T1000 (cell line): ENCODE measurements around the gene FMN2.
A peak's percentile ranks its signal among the peaks of the same experiment; 100 is the strongest.

ENCODE experiments used
- DNase-seq: peaks from one replicate; lab custom pipeline; 2025; ENCODE audit warnings: mixed read lengths; lab: John Stamatoyannopoulos, UW

FMN2 gene

GRCh38 chr1:240424740-240425464 is 333.2 kb downstream of the FMN2 start:
- DNase-seq: no peak

GRCh38 chr1:240426051-240426450 is 334.4 kb downstream of the FMN2 start:
- no peak for DNase-seq

- no peak for DNase-seq
Measured at GRCh38 chr1:240435996-240436566, 344.4 kb downstream of the FMN2 start.

GRCh38 chr1:240441669-240442068 is 350.0 kb downstream of the FMN2 start:
- no peak for DNase-seq

GRCh38 chr1:240445369-240445768 is 353.7 kb downstream of the FMN2 start:
- no peak for DNase-seq

- DNase-seq: no peak
Measured at GRCh38 chr1:240455228-240455821, 363.6 kb downstream of the FMN2 start.

GRCh38 chr1:240457203-240457602 is 365.5 kb downstream of the FMN2 start:
- DNase-seq: no peak

- DNase-seq: no peak
Measured at GRCh38 chr1:240462277-240462676, 370.6 kb downstream of the FMN2 start.

GRCh38 chr1:240462766-240463395 is 371.2 kb downstream of the FMN2 start:
- peak; percentile 14 for DNase-seq

- no peak for DNase-seq
Measured at GRCh38 chr1:240464099-240464498, 372.4 kb downstream of the FMN2 start.

- DNase-seq: no peak
Measured at GRCh38 chr1:240465531-240465940, 373.9 kb downstream of the FMN2 start.

- no peak for DNase-seq
Measured at GRCh38 chr1:240466509-240466908, 374.8 kb downstream of the FMN2 start.

- DNase-seq: no peak
Measured at GRCh38 chr1:240467895-240468294, 376.2 kb downstream of the FMN2 start.

- DNase-seq: no peak
Measured at GRCh38 chr1:240468656-240469055, 377.0 kb downstream of the FMN2 start.

- DNase-seq: no peak
Measured at GRCh38 chr1:240474133-240474614, 382.5 kb downstream of the FMN2 start.

GRCh38 chr1:240475832-240476231 is 384.1 kb downstream of the FMN2 start:
- DNase-seq: no peak

- no peak for DNase-seq
Measured at GRCh38 chr1:240478536-240478935, 386.9 kb downstream of the FMN2 start.

GRCh38 chr1:240484804-240485443 is 393.2 kb downstream of the FMN2 start:
- DNase-seq: no peak

- DNase-seq: no peak
Measured at GRCh38 chr1:240486611-240487010, 394.9 kb downstream of the FMN2 start.

GRCh38 chr1:240487493-240487892 is 395.8 kb downstream of the FMN2 start:
- no peak for DNase-seq

- peak; percentile 23 for DNase-seq
Measured at GRCh38 chr1:240491156-240491555, 399.5 kb downstream of the FMN2 start.

GRCh38 chr1:240491796-240492195 is 400.1 kb downstream of the FMN2 start:
- no peak for DNase-seq
